ENCODE data around the gene HDGF. TPM values are rescaled to one million over a fixed set of nuclear protein-coding genes. Genes with fewer than 3 reads are reported as not detected.
A peak's percentile ranks its signal among the peaks of the same experiment; 100 is the strongest.

The HDGF gene
- total and polyA plus RNA-seq, 9 of the 15 experiments (the other 6 are each of a cell fraction or from before 2014, with no cell fraction given) = 38.8 to 601 (median 400) TPM

DNA sequence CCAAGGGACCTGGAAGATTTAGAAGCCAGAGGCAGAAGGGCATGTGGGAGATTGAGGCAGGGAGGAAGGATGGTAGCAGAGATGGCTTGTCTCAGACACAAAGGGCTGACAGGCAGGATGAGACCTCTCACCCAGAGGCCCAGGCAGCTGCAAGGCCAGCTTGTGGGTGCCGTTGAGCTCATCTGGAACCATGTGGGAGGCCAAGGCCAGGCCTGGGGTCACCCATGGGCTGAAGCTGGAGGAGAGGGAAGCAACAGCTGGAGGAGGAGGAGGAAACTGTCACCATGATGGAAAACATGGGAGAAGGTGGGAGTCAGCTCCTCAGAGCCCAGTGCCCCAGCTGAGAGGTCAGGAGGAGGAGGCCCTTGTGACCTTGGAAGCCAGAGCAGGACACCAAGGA, 52.5 kb downstream of the HDGF start (continued):
- TF ChIP-seq, protein P1, sequence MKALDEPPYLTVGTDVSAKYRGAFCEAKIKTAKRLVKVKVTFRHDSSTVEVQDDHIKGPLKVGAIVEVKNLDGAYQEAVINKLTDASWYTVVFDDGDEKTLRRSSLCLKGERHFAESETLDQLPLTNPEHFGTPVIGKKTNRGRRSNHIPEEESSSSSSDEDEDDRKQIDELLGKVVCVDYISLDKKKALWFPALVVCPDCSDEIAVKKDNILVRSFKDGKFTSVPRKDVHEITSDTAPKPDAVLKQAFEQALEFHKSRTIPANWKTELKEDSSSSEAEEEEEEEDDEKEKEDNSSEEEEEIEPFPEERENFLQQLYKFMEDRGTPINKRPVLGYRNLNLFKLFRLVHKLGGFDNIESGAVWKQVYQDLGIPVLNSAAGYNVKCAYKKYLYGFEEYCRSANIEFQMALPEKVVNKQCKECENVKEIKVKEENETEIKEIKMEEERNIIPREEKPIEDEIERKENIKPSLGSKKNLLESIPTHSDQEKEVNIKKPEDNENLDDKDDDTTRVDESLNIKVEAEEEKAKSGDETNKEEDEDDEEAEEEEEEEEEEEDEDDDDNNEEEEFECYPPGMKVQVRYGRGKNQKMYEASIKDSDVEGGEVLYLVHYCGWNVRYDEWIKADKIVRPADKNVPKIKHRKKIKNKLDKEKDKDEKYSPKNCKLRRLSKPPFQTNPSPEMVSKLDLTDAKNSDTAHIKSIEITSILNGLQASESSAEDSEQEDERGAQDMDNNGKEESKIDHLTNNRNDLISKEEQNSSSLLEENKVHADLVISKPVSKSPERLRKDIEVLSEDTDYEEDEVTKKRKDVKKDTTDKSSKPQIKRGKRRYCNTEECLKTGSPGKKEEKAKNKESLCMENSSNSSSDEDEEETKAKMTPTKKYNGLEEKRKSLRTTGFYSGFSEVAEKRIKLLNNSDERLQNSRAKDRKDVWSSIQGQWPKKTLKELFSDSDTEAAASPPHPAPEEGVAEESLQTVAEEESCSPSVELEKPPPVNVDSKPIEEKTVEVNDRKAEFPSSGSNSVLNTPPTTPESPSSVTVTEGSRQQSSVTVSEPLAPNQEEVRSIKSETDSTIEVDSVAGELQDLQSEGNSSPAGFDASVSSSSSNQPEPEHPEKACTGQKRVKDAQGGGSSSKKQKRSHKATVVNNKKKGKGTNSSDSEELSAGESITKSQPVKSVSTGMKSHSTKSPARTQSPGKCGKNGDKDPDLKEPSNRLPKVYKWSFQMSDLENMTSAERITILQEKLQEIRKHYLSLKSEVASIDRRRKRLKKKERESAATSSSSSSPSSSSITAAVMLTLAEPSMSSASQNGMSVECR (CRISPR knock-in tag; IDR thresholded peaks at IDR 0.05) = no peak
- TF ChIP-seq GTF2F1 (IDR thresholded peaks at IDR 0.05; ENCODE audit: low read depth, low read length) (no peak), GATA2 (CRISPR knock-in tag; IDR thresholded peaks at IDR 0.05) (no peak), ZNF41 (CRISPR knock-in tag; conservative IDR thresholded peaks at IDR 0.05) (no peak), ELF1 (tag; IDR thresholded peaks at IDR 0.05) (no peak), ERF (CRISPR knock-in tag; IDR thresholded peaks at IDR 0.05) (no peak), DACH1 (IDR thresholded peaks at IDR 0.05; ENCODE audit: partially characterized antibody) (no peak), ETS2 (tag; IDR thresholded peaks at IDR 0.05; ENCODE audit: borderline replicate concordance, poor library complexity, severe bottlenecking) (no peak), MXI1 (IDR thresholded peaks at IDR 0.05; ENCODE audit: low read depth, low read length) (no peak), ZNF561 (CRISPR knock-in tag; conservative IDR thresholded peaks at IDR 0.05) (no peak), ADNP (tag; IDR thresholded peaks at IDR 0.05) (no peak), CBFA2T3 (IDR thresholded peaks at IDR 0.05) (0 out of 2 replicates have a peak, but pooled peaks have one; percentile 24), FOXM1 (IDR thresholded peaks at IDR 0.05; ENCODE audit: low read depth) (no peak), FOXM1 (CRISPR knock-in tag; IDR thresholded peaks at IDR 0.05; ENCODE audit: low read depth) (no peak)
- TF ChIP-seq, protein P2, sequence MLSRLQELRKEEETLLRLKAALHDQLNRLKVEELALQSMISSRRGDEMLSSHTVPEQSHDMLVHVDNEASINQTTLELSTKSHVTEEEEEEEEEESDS (CRISPR knock-in tag; IDR thresholded peaks at IDR 0.05) = no peak
- TF ChIP-seq, protein P3, sequence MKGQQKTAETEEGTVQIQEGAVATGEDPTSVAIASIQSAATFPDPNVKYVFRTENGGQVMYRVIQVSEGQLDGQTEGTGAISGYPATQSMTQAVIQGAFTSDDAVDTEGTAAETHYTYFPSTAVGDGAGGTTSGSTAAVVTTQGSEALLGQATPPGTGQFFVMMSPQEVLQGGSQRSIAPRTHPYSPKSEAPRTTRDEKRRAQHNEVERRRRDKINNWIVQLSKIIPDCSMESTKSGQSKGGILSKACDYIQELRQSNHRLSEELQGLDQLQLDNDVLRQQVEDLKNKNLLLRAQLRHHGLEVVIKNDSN (CRISPR knock-in tag; IDR thresholded peaks at IDR 0.05) = peak; percentile 12; the same call in 1 of the 2 replicates
- TF ChIP-seq, protein P4, sequence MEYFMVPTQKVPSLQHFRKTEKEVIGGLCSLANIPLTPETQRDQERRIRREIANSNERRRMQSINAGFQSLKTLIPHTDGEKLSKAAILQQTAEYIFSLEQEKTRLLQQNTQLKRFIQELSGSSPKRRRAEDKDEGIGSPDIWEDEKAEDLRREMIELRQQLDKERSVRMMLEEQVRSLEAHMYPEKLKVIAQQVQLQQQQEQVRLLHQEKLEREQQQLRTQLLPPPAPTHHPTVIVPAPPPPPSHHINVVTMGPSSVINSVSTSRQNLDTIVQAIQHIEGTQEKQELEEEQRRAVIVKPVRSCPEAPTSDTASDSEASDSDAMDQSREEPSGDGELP (CRISPR knock-in tag; IDR thresholded peaks at IDR 0.05; ENCODE audit: borderline replicate concordance) = peak; percentile 24; the same call in 1 of the 2 replicates

Measured in K562 (cell line).